Lung microvascular endothelial cell (primary cell): ENCODE data around the gene HIVEP2. TPM values are rescaled to one million over a fixed set of nuclear protein-coding genes. Genes with fewer than 3 reads are reported as not detected.

Source experiments
- DNase-seq, 2 donors: peaks; one replicate each; pipeline versions ENCODE4 v3.0.0 to v3.0.0-alpha.2; 2010; ENCODE audit warnings: low read depth in 2 of 2
- total RNA-seq: library from RNA; depleted of rRNA; stranded (reverse); fragments of >200 nt; gene quantifications from 2 replicates; pipeline ENCODE4 v1.2.1, GENCODE V29; 2014

Gene HIVEP2
- total RNA-seq, 1 donor from 2014 or later: 14.3 TPM

DNA sequence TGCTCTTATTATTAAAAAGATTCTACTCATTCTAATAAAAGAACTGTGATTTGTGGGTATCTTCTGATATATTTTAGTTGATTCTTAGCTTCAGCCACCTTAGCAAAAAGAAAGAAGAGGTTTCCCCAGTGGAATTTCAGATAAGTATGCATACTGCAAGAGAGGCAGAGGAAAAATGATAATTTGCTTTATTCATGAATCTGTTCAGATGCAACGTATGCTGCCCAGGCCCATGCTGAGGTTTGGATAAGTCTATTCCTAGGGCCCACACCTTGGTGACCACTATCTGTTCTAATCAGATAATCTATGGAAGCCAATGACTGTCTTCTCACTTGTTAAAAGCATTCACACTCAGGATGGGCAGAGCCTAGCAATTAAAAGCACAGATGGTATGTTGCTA is 194.0 kb downstream of the HIVEP2 start:
- no peak for DNase-seq

DNA sequence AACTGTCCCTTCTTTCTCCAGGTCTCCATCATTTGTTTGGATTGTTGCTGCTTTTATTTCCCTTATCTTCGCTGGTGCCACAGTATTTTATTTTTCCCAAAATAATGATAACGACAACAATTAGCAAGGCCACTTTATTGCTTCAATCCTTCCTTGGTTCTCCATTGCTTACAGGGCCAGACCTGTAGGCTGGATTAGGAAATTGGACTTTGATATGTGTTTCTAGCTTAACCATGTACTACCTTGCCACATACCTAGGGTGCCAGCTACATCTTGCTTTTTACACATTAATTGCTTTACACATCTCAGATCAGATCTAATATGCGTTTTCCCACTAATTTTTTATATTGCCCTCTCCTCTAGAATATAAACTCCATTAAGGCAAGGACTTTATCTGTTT is 195.4 kb downstream of the HIVEP2 start:
- no peak for DNase-seq

DNA sequence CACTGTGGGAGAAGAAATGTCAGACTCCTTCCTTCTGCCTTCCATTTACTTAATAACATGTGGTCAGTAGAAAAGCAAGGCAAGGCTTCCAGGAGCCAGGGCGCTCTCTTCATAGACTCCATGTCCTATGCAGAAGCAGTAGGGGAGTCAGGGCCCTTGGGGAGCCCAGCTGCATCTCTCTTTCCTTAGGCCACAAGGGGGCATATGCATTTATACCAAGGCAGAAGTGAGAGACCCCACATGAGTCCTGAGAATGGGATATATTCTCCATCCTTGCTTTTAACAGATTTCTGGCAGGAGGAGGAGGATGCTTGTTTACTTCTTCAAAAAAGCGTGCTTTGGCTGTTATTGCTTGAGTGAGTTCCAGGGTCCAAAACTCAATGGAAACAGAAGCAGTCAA is 198.5 kb downstream of the HIVEP2 start:
- peak; percentile 40 to 53 for DNase-seq

DNA sequence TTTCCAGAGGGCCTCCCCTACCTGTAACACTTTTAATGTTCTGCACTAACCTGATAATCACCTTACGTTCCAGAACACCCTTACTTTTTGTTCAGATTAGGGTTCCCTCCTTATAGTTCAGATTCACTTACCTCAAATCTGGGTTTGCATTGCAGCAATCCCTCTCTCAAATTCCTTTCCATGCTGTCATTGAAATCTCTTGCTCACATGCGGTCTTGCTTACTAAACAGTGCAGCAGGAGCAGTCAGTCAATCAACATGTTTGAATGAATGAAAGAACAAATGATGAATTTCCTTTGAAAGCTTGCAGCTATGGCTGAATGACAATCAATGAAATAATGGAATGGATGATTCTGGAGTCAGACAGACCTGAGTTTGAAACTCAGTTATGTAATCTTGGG is 200.1 kb downstream of the HIVEP2 start:
- DNase-seq: no peak

DNA sequence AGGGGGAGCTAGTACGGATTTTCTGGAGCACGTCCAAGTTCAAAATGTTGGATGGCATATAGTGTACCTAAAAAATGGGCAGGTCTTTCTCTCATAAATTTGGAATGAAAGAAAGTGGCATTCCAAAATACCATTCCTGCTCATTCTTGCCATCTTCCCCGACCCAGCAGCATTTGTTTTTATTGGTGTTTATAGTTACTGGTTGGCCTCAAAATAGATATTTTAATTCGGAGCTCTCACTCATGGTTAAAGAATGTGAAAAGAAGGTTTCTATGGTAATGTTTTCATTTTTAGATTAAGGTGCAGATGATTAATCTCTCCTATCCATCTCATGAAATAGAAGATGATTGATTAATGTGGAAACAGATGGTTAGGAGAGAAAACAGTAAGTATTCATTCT is 204.5 kb downstream of the HIVEP2 start:
- DNase-seq: peak in 1 of 2 donors; percentile 16

DNA sequence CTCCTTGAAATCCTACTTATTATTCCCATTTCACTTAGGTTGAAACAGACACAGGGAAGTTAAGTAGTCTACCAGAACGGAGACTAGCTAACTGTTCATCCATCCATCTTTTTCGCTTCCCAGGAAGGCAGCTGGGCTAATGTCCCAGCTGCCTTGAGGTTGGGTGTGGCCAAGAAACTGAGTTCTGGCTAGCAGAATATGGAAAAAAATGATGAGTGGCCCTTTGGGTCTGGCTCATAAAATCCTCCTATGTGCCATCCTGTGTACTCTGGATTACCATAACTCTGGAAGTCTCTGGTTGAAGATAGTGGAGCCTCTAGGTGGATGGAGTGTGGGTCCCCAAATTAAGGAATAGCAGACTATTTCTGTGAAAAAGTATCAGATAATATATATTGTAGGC is 206.2 kb downstream of the HIVEP2 start:
- no peak for DNase-seq

DNA sequence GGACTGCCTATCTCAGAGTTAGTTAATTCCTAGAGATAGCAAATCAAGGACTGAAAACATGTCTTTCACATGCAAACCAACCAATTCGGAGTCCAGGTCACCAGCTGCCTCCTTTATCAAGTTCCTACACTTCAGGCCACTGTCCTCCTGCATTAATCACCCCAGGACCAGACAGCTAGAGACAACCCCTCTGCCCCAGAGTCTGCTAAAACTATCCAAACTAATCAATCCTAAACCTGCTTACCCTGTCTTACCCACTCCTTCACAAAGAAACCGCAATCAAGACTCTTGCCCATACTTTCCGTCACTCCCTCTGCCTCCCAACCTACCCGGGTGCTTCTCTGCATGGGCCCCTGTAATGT is 207.0 kb downstream of the HIVEP2 start:
- no peak for DNase-seq

DNA sequence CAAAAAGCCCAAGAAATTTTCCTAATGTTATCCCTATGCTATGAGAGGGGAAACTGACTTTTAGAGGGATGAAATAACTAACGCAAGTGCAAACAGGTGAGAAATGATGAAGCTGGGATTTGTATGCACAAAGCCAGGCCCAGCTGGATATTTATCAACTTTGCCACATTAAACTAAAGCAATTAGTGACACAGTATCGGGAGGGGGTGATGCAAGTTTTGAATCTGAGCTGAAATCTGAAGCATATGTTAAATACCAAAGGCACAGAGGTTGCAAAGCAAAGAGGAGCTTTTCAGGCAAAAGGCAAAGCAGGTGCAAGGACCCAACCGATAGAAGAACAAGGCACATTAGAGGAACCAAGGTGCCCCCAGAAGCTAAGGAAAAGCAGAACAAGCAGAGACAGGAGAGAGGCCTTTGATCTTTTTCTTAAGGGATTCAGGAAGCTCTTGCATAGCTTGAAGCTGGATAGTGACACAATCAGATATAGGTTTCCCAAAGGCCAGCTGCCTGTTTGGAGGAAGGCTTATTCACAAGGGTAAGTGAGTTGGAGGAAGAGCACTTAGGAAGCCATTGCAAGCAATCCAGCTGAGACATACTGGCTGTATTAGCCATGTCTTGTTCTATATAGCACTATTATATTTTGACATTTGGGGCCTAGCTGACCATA is 207.5 kb downstream of the HIVEP2 start:
- peak in 1 of 2 donors; percentile 21 for DNase-seq

DNA sequence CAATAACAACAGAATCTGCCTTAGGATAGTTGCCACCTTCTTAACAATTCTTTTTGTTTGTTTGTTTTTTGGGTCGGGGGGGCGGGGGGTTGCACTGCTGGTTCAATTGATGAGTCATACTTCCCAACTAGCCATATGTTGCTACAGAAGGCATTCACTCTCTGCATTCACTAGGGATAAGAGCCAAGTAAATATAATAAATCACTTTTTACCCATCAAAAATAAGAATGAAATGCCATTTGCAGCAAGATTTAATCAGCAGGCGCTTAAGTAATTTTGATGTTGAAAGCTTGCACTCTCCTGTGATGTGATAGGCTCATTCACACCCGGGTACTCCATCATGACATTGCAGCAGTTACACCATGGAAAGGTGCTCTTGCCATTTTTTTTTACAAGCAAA is 209.8 kb downstream of the HIVEP2 start:
- peak; percentile 57 to 77 for DNase-seq

DNA sequence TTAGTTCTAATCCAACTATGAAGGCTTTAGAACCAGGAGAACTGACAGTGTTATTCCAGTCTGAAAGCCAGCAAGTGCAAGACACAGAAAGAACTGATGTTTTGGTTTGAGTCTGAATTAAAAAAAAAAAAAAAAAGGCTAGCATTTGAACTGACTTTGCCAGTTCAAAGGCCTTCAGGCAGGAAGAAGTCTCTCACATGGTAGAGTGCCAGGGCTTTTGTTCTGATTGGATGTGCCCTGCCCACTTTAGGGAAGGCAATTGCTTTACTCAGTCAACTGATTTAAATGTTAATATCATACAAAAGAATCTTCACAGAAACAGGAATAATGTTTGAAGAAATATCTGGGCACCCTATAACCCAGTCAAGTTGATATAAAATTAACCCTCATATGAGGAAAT is 212.2 kb downstream of the HIVEP2 start:
- no peak for DNase-seq

DNA sequence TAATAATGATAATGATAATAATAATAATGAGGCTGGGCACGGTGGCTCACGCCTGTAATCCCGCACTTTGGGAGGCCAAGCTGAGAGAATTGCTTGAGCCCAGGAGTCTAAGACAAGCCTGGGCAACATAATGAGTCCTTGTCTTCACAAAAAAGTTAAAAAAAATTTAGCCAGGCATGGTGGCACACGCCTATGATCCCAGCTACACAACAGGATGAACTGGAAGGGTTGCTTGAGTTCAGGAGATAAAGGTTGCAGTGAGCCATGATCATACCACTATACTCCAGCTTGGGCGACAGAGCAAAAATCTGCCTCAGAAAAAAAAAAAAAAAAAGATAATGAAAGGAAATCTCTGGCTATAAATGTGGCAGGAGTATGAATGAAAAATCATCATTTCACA is 213.4 kb downstream of the HIVEP2 start:
- DNase-seq: no peak

DNA sequence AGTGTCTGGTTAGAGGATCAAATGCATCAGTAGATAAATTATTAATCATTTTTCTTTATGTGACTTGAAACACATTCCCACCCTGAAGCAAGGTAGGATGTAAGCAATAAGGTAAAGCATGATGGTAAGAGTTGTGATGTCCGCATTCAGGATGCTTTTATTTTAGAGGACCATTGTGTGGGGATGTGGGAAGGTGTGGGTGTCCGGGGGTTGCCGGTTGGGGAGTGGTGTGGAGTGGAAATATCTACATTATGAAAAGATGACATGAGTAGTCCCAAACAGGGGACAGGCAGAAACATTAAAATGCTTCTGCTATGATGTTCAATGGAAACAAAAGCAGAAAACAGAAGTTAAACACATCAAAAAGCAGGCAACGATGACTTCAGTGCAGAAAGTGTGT is 215.4 kb downstream of the HIVEP2 start:
- DNase-seq: peak in 1 of 2 donors; percentile 23

DNA sequence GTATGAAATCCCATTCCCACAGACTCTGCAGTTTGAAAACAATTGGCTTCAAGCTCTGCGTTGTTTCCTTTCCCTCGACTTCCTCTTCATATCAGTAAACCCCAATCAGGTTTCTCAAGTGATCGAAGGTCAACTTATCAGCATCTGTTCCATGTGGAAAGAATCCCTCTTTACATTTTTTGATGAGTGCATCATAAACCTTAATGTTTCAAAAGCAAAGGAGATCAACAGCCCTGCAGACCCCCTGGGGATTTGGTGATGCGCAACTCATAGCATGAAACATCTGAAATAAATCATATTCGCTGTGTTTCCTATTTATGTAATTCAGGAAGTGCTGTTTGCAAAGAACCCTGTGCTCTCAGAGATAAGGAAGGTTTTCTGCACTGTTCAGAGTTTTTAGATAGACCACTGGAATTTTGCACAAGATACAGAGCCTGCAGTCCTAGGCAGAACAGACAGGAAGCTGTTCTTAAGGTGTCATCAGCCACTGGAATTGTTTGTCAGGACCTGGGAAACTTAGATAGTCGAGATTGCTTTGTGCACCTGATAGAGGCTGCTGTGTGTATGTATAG is 216.0 kb downstream of the HIVEP2 start:
- DNase-seq: peak; percentile 88 to 91

DNA sequence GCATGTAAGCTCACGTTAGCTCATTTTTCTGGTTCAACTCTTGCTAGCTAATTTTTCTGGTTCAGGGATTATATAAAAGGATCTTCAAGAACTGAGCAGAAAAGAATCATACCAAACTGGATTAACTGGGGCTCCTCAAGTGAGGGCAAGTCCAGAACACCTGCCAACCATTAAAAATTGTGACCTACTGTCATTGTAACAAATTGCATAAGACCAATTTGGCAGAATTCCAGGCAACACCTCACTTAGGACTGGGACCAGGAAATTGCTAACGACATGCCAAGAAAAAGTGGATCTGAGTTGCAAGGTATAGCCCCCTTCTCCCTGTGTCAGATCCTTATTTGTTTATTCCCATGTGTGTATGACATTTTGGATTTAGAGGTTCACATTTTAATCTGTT is 216.6 kb downstream of the HIVEP2 start:
- peak; percentile 70 to 79 for DNase-seq

DNA sequence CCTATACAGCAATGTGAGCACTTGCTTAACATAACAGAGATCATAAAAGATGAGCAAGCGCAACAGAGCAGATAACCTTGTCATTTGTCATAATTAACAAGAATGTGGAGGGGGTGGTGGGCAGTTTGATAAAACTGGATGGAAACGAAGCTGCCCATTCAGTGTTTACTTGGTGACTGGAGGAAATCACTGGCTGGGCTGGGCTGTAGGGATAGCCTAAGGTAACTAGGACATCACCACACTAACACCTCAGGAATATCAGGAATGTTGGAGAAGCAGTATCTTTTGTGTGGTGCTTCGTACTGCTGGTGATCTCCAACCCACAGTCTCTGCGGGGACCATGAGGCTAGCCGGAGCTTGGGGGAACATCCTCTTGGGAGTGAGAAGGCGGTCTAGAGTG is 218.4 kb downstream of the HIVEP2 start:
- DNase-seq: no peak

DNA sequence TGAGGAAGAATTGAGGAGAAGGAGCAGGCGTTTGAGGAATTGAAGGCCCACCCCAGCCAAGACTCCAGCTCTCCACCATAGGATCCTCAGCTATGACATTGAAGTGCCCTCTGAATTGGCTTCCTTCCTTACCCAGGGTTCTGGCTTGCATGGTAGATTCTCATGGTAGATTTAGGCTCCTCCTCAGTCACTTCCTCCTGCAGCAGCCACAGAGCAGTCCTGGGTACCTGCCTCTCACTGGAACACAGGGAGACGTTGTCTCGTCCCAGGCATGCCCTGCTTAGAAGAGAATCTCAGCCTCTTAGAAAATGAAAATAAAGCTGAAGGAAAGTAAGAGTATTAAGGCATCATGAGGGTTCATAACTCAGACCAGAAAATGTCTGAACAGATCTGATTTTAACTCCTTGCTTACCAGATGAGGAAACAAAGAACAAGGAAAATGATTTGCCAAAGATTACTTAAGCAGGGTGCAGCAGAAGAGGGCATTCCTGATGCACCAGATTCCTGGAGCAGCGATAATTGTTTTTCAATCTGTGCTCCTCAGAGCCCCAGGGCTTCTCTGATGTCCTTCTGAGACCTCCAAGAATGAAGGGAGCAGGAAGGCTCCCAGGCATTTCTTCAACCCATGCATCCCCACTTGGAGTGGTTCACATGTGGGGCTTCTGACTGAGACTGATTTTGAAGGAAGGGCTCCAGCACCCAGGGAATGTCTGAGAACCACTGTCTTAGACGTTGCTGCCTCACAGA is 219.8 kb downstream of the HIVEP2 start:
- no peak for DNase-seq

DNA sequence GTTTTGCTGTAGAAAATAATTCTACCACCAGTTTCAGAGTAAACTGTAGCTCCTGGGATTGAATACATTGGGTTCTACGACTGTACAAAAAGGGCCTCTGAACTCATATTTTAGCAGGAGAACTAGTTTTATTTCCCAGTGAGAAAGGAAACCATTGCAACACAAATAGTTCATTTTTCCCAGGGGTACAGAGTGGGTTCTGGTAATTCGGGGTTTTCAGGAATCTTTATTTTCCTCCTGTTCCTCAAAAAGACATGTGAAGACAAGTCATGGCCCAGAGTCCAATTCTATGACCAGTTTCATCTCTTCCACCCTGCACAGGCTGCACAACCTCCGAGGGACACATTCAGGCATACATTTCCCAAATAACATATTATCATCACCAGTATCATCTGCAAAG is 222.1 kb downstream of the HIVEP2 start:
- DNase-seq: no peak

DNA sequence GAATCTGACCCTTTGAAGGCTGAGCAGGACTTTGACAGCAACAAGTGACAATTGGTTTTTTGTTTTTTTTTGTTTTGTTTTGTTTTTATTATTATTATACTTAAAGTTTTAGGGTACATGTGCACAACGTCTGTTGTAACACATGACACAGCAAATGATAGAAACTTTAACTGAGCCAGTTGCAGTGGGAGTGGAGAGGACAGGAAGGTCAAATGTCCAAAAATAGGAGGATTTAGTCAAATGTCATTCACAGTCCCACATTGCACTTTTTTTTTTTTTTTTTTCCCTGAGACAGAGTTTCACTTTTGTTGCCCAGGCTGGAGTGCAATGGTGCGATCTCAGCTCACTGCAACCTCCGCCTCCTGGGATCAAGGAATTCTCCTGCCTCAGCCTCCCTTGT is 223.0 kb downstream of the HIVEP2 start:
- no peak for DNase-seq

DNA sequence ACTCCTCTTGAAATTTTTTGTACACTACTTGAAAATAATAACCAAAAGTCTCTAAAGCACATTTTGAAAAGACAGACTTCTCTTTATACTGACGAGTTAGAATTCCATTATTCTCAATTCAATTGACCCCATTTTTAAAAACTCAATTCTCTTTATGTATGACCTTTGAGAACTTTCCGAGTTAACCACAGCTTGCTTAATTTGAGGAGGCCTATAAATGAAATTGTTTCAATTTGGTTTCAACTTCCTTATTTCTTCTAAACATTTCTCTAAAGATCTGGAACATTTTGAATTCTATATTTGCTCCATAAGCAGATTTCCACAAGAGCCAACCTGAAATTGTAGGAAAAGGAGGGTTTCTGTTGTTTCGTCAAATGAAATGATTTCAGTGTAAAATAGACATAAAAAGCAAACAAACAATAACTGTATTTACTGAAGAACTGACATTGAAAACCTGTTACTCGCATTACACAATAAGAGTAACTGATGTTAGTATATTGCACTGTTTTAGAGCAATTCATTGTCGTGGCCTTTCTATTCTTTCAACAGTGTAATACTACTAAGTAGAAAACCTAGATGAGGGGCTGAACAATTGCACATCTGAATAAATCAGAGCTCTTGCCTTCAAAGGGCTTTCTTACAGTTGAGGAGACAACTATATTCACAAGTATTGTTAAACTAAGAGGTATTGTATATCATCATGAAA is 223.6 kb downstream of the HIVEP2 start:
- DNase-seq: no peak

DNA sequence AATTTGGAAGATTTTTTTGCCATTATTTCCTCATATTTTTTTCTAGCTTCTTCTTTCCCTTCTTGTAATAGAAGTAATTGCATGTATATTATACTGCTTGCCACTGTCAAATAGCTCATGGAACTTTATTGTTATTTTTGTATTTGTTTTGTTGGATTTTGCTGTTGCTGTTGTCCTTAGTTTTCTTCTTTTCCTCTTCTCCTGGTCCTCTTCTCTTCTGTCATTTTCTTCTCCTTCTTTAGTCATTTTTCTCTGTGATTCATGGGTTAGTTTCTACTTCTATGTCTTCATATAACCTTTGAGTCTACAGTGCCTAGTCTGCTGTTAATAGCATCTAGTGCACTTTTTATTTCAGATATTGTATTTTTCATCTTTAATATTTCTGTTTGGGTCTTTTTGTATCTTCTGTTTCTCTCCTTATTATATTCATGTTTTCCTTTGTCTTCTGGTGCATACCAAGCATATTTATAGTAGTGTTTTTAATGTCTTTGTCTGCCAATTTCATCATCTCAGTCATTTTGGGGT is 226.2 kb downstream of the HIVEP2 start:
- DNase-seq: no peak

DNA sequence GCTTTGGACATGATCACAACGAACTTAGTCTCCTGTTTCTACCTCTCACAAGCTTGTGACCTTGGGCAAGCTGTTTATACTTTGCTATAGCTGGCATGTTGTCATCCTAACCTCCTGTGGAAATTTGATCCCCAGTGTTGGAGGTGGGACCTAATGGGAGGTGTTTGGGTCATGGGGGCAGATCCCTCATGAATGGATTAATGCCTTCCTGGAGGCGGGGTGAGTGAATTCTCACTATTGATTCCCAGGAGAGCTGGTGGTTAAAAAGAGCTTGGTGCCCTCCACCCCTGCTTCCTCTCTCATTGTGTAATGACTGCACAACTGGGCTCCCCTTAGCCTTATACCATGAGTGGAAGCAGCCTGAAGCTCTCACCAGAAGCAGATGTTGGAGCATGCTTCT is 228.9 kb downstream of the HIVEP2 start:
- DNase-seq: peak; percentile 18 to 26
